H1 (cell line): ENCODE data around the gene RGS8.

ENCODE experiments used
- CTCF ChIP-seq, 3 experiments: IDR thresholded peaks; 1 replicate in 2 of 3; 2 replicates in 1 of 3; pipeline versions ENCODE4 v1.5.1 to v1.6.1; 2011; ENCODE audit warnings: low read length in 3 of 3, mild to moderate bottlenecking in 3 of 3, inconsistent platforms in 2 of 3, low read depth in 1 of 3, moderate library complexity in 1 of 3; ENCODE audit not compliant: insufficient read depth in 1 of 3; ENCODE audit errors: control extremely low read depth in 1 of 3
- MAX ChIP-seq: IDR thresholded peaks from 2 replicates; pipeline ENCODE4 v1.6.1; 2012; ENCODE audit warnings: inconsistent platforms
- PHF8 ChIP-seq: fragments of 200-600 bp; sonication (generic); conservative IDR thresholded peaks from 2 replicates; pipeline ENCODE4 v1.7.1; 2012; ENCODE audit warnings: low read depth, mild to moderate bottlenecking, inconsistent platforms, low read length, moderate library complexity
- POLR2A ChIP-seq, 2 experiments: IDR thresholded peaks; 1 replicate in 1 of 2; 2 replicates in 1 of 2; pipeline ENCODE4 v1.6.1; 2011; ENCODE audit warnings: low read depth in 2 of 2, low read length in 2 of 2, mild to moderate bottlenecking in 2 of 2; ENCODE audit errors: control extremely low read depth in 1 of 2
- TAF1 ChIP-seq: IDR thresholded peaks from 2 replicates; pipeline ENCODE4 v1.6.1; 2011; ENCODE audit warnings: mild to moderate bottlenecking, low read depth, low read length
- TF ChIP-seq, protein P1 (sequence below): IDR thresholded peaks from 2 replicates; pipeline ENCODE4 v1.6.1; 2011; ENCODE audit warnings: low read depth, mild to moderate bottlenecking, low read length; ENCODE audit not compliant: insufficient read depth

GRCh38 chr1:182703539-182703938, 19.2 kb upstream of the RGS8 start:
- TF ChIP-seq, protein P1, sequence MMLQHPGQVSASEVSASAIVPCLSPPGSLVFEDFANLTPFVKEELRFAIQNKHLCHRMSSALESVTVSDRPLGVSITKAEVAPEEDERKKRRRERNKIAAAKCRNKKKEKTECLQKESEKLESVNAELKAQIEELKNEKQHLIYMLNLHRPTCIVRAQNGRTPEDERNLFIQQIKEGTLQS = no peak
- TF ChIP-seq CTCF (IDR thresholded peaks at IDR 0.05; ENCODE audit: control extremely low read depth in 1 of 3, insufficient read depth in 1 of 3, low read depth in 1 of 3, low read length in 3 of 3) (no peak), PHF8 (no peak), TAF1 (no peak), MAX (no peak), POLR2A (IDR thresholded peaks at IDR 0.05; ENCODE audit: control extremely low read depth in 1 of 2, low read depth in 2 of 2, low read length in 2 of 2) (no peak)
